Uterus (tissue), 2 donors: ENCODE data around the gene POU3F3.

ENCODE experiments used
- POLR2A ChIP-seq, 2 donors: fragments of 450-650 bp; IDR thresholded peaks; one replicate each; pipeline ENCODE4 v1.6.1; 2016; ENCODE audit warnings: antibody characterized with exemption in 2 of 2, mild to moderate bottlenecking in 1 of 2, moderate library complexity in 1 of 2
- TF ChIP-seq, protein P1 (sequence below), 4 experiments: fragments of 200-600 bp in 2 of 4; fragments of 450-650 bp in 2 of 4; sonication (generic) in 2 of 4; IDR thresholded peaks; one replicate each; pipeline ENCODE4 v1.5.1; 2016 to 2019; ENCODE audit warnings: antibody characterized with exemption in 4 of 4, mild to moderate bottlenecking in 2 of 4, moderate library complexity in 1 of 4

DNA sequence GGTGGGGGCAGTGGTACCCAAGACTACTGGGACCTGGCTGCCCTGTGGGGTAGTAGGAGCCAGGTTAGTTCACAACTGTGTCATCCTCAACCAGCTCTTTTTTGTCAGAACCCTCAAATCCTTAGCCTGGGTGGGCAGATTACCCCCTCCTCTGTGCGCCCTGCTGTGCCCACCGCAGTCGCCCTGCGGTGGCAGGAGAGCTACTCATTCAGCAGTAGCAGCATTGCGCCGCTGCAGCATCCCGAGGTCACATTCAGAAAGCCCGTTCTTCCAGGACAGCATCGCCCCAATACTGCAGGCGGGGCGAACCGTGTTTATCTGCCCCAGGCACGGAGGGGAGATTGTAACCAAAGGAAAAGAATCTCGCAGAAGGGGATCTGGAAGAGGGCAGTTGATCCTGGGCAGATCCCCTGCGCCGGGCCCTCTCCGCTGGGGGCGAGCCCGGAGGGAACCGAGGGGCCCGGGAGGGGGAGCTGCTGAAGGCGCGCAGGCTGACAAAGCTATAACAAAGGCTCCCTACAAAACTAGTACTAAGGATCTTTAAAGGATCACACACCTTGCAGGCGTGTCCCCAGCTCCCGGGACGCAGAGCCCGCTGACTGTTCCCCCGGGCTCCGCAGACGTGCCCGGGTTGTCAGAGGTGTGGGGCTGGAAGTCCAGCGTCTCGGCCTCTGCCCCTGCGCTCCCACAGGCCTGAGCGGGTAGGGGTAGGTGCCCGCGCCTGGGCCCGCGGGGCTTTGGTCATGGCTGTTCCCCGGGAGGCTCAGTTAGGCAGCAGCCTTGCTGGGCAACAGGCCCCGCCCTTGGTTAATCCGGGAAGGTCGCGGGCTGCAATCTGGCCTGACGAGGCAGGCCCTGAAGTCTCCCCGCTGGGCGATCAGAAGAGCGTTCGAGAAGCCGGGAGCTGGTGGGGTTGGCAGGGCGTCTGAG is 13.2 kb downstream of the POU3F3 start:
- TF ChIP-seq, protein P1, sequence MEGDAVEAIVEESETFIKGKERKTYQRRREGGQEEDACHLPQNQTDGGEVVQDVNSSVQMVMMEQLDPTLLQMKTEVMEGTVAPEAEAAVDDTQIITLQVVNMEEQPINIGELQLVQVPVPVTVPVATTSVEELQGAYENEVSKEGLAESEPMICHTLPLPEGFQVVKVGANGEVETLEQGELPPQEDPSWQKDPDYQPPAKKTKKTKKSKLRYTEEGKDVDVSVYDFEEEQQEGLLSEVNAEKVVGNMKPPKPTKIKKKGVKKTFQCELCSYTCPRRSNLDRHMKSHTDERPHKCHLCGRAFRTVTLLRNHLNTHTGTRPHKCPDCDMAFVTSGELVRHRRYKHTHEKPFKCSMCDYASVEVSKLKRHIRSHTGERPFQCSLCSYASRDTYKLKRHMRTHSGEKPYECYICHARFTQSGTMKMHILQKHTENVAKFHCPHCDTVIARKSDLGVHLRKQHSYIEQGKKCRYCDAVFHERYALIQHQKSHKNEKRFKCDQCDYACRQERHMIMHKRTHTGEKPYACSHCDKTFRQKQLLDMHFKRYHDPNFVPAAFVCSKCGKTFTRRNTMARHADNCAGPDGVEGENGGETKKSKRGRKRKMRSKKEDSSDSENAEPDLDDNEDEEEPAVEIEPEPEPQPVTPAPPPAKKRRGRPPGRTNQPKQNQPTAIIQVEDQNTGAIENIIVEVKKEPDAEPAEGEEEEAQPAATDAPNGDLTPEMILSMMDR (IDR thresholded peaks at IDR 0.05): no peak
- TF ChIP-seq POLR2A (IDR thresholded peaks at IDR 0.05): no peak
